Measurements from ENCODE around the gene SND1.

The SND1 gene

DNA sequence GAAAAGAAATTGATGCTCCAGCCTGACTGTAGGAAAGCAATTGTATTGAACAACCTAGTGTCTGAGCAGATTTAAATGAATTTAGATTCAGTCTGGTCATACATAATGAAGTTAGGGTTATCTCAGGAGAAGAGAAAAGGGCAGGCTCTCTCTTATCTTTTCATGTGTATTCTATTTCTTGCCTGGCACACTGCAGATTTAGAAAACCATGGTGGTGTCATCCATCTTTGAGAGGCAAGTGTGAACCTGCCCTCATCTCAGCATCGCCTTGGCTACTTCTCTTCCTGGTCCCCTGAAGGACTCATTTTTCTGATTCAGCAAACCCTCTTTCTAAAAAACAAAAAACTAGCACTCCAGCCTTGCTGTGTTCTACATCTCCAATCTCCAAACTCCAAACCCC lies 241.6 kb downstream of the SND1 start:
- TF ChIP-seq, protein P1, sequence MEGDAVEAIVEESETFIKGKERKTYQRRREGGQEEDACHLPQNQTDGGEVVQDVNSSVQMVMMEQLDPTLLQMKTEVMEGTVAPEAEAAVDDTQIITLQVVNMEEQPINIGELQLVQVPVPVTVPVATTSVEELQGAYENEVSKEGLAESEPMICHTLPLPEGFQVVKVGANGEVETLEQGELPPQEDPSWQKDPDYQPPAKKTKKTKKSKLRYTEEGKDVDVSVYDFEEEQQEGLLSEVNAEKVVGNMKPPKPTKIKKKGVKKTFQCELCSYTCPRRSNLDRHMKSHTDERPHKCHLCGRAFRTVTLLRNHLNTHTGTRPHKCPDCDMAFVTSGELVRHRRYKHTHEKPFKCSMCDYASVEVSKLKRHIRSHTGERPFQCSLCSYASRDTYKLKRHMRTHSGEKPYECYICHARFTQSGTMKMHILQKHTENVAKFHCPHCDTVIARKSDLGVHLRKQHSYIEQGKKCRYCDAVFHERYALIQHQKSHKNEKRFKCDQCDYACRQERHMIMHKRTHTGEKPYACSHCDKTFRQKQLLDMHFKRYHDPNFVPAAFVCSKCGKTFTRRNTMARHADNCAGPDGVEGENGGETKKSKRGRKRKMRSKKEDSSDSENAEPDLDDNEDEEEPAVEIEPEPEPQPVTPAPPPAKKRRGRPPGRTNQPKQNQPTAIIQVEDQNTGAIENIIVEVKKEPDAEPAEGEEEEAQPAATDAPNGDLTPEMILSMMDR (IDR thresholded peaks at IDR 0.05; ENCODE audit: low read length): no peak
- TF ChIP-seq EZH2phosphoT487 (IDR thresholded peaks at IDR 0.05; ENCODE audit: low read length) (no peak), EZH2 (optimal IDR thresholded peaks at IDR 0.05; ENCODE audit: low read depth, low read length) (no peak)
- H4K20me1 ChIP-seq (ENCODE audit: insufficient read depth, low read length): no peaks in the 10 kb centered on the region
- no peak overlapping the region for H3K9ac ChIP-seq (ENCODE audit: low read length)
- peaks cover 96% of the 10 kb centered on the region for H3K79me2 ChIP-seq (ENCODE audit: low read length)
- H3K4me1 ChIP-seq (ENCODE audit: low read length): no peaks in the 10 kb centered on the region
- no peaks in the 10 kb centered on the region for H3K9me2 ChIP-seq (replicated peaks; ENCODE audit: insufficient read depth, low read length)
- no peak overlapping the region for H3K4me3 ChIP-seq (ENCODE audit: low read length)
- H3K36me3 ChIP-seq (replicated peaks; ENCODE audit: insufficient read depth, low read length): peaks cover 11% of the 10 kb centered on the region
- no peaks in the 10 kb centered on the region for H3K27me3 ChIP-seq (replicated peaks; ENCODE audit: insufficient read depth, low read length)
- no peak overlapping the region for H2AFZ ChIP-seq (ENCODE audit: low read length)
- no peak overlapping the region for H3K4me2 ChIP-seq (ENCODE audit: low read depth, low read length)
- no peak overlapping the region for H3K27ac ChIP-seq (ENCODE audit: low read length)
- H3F3A ChIP-seq (ENCODE audit: insufficient read depth, low read length): no peaks in the 10 kb centered on the region
- no peak for DNase-seq
- H3K9me3 ChIP-seq (replicated peaks; ENCODE audit: insufficient read depth, low read length): no peaks in the 10 kb centered on the region

DNA sequence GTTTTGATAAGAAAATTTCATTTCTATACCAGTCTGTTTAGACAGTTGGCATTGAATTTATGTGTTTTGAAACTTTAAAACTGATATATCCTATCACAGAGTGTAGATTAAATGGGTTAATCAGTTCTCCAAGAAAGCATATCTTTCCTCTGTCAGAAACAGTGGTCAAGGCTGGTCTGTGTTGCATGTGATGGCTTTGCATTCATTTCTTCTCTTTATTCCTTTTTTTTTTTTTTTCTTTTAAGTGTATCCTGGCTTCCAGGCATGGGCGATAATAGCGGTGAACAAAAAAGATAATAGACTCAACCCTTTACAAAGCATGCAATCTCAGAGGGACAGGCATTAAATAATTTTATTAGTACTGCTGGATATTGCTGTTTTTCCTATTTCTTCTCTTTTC lies 242.6 kb downstream of the SND1 start:
- H2AFZ ChIP-seq (ENCODE audit: low read length): no peak overlapping the region
- peaks cover 8% of the 10 kb centered on the region for H3K36me3 ChIP-seq (replicated peaks; ENCODE audit: insufficient read depth, low read length)
- H4K20me1 ChIP-seq (ENCODE audit: insufficient read depth, low read length): no peaks in the 10 kb centered on the region
- H3K4me2 ChIP-seq (ENCODE audit: low read depth, low read length): no peak overlapping the region
- no peaks in the 10 kb centered on the region for H3K9me2 ChIP-seq (replicated peaks; ENCODE audit: insufficient read depth, low read length)
- H3K4me1 ChIP-seq (ENCODE audit: low read length): peaks cover 7% of the 10 kb centered on the region; the same call in 1 of the 2 replicates
- H3K4me3 ChIP-seq (ENCODE audit: low read length): no peak overlapping the region
- TF ChIP-seq, protein P1 (IDR thresholded peaks at IDR 0.05; ENCODE audit: low read length): no peak
- H3K79me2 ChIP-seq (ENCODE audit: low read length): peaks cover 98% of the 10 kb centered on the region
- H3K27ac ChIP-seq (ENCODE audit: low read length): no peak overlapping the region
- DNase-seq: no peak
- H3K9ac ChIP-seq (ENCODE audit: low read length): no peak overlapping the region
- no peaks in the 10 kb centered on the region for H3K9me3 ChIP-seq (replicated peaks; ENCODE audit: insufficient read depth, low read length)
- no peaks in the 10 kb centered on the region for H3K27me3 ChIP-seq (replicated peaks; ENCODE audit: insufficient read depth, low read length)
- no peaks in the 10 kb centered on the region for H3F3A ChIP-seq (ENCODE audit: insufficient read depth, low read length)

DNA sequence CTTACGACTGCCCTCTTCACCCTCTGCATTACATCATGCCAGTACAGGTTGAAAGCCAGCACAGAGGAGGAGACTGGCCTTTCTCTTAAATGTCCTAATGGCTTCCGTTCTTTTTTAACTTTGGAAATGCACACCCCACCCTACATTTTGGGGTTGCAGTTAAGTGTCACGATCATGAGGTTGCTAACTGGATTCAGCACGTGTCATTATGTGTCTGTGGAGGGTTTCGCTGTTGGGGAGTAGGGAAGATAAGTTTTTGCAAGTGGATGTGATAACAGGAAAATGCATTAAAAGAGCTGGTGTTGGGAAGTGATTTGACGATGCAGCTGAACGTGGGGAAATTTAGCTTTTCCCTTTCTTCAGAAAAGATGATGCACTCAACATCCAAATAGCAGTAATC lies 243.4 kb downstream of the SND1 start:
- H3K9me2 ChIP-seq (replicated peaks; ENCODE audit: insufficient read depth, low read length): no peaks in the 10 kb centered on the region
- H3K27me3 ChIP-seq (replicated peaks; ENCODE audit: insufficient read depth, low read length): no peaks in the 10 kb centered on the region
- peaks cover 2% of the 10 kb centered on the region; the same call in 1 of the 2 replicates for H3F3A ChIP-seq (ENCODE audit: insufficient read depth, low read length)
- no peak for TF ChIP-seq EZH2phosphoT487 (IDR thresholded peaks at IDR 0.05; ENCODE audit: low read length)
- no peak for TF ChIP-seq EZH2 (optimal IDR thresholded peaks at IDR 0.05; ENCODE audit: low read depth, low read length)
- TF ChIP-seq, protein P1 (IDR thresholded peaks at IDR 0.05; ENCODE audit: low read length): no peak
- H3K27ac ChIP-seq (ENCODE audit: low read length): no peak overlapping the region
- peaks cover 98% of the 10 kb centered on the region for H3K79me2 ChIP-seq (ENCODE audit: low read length)
- no peak overlapping the region for H3K9ac ChIP-seq (ENCODE audit: low read length)
- peaks cover 12% of the 10 kb centered on the region for H3K4me1 ChIP-seq (ENCODE audit: low read length)
- no peak overlapping the region for H3K4me3 ChIP-seq (ENCODE audit: low read length)
- no peak overlapping the region for H3K4me2 ChIP-seq (ENCODE audit: low read depth, low read length)
- H3K36me3 ChIP-seq (replicated peaks; ENCODE audit: insufficient read depth, low read length): peaks cover 8% of the 10 kb centered on the region
- no peak overlapping the region for H2AFZ ChIP-seq (ENCODE audit: low read length)
- DNase-seq: no peak
- no peaks in the 10 kb centered on the region for H3K9me3 ChIP-seq (replicated peaks; ENCODE audit: insufficient read depth, low read length)
- H4K20me1 ChIP-seq (ENCODE audit: insufficient read depth, low read length): peaks cover 5% of the 10 kb centered on the region; the same call in 1 of the 2 replicates

Measured in MM.1S (cell line).